Endothelial cell of umbilical vein (primary cell): ENCODE measurements around the gene DOP1B. TPM values are rescaled to one million over a fixed set of nuclear protein-coding genes. Genes with fewer than 3 reads are reported as not detected.

Source experiments
- BruUV-seq: library from RNA; stranded (reverse); fragments of 400-500 nt; replicated peaks from 2 replicates; lab custom pipeline; 2021; lab: Mats Ljungman, UMichigan
- CTCF ChIA-PET: fragments of 300-600, 350-600 bp; sonication (Branson Sonifier 250); formaldehyde crosslinking; loops from one replicate; lab custom pipeline; 2021; ENCODE audit warnings: antibody characterized with exemption, inconsistent platforms; lab: Charles Lee
- POLR2A ChIA-PET: fragments of 300-600, 350-600 bp; sonication (Branson Sonifier 250); formaldehyde crosslinking; loops from one replicate; lab custom pipeline; 2021; ENCODE audit warnings: antibody characterized with exemption, inconsistent platforms; lab: Charles Lee
- DNase-seq: peaks from one replicate; pipeline ENCODE4 v3.0.0-alpha.2; 2011; ENCODE audit warnings: low read depth, low spot score
- FAIRE-seq: peaks from 2 replicates; lab custom pipeline; 2011; peaks lifted over from hg19 to GRCh38; lab: Jason Lieb, UNC
- H2AFZ ChIP-seq: 2 replicates; pipeline ENCODE4 v1.6.0; 2012; ENCODE audit warnings: low read depth, low read length, control low read depth, inconsistent platforms
- H3K27ac ChIP-seq: 2 replicates; pipeline ENCODE4 v1.5.1; 2011; ENCODE audit warnings: low read depth, mild to moderate bottlenecking, control low read depth, low read length, moderate library complexity; ENCODE audit not compliant: insufficient read depth
- H3K27me3 ChIP-seq, 2 experiments: 2 replicates each; pipeline versions ENCODE4 v1.6.0 to v1.6.1; 2011; ENCODE audit warnings: low read length in 2 of 2, mixed read lengths in 1 of 2; ENCODE audit not compliant: control insufficient read depth in 2 of 2, insufficient read depth in 2 of 2
- H3K36me3 ChIP-seq, 2 experiments: 2 replicates in 1 of 2; 3 replicates in 1 of 2; pipeline ENCODE4 v1.5.1; 2011; ENCODE audit warnings: low read length in 2 of 2, mild to moderate bottlenecking in 1 of 2, moderate library complexity in 1 of 2; ENCODE audit not compliant: control insufficient read depth in 2 of 2, insufficient read depth in 2 of 2; ENCODE audit errors: extremely low read depth in 1 of 2
- H3K4me1 ChIP-seq: 3 replicates; pipeline ENCODE4 v1.5.1; 2011; ENCODE audit warnings: mild to moderate bottlenecking, low read length; ENCODE audit not compliant: control insufficient read depth, insufficient read depth; ENCODE audit errors: extremely low read depth
- H3K4me2 ChIP-seq: 2 replicates; pipeline ENCODE4 v1.6.1; 2011; ENCODE audit warnings: low read length, control low read depth, mixed read lengths; ENCODE audit not compliant: insufficient read depth
- H3K4me3 ChIP-seq, 3 experiments: fragments of 200-600 bp in 1 of 3; sonication (generic), shearing (Covaris generic) in 1 of 3; replicated peaks in 1 of 3; 2 replicates each; pipeline ENCODE4 v1.5.1; 2011 to 2016; ENCODE audit warnings: control low read depth in 3 of 3, low read length in 3 of 3, mild to moderate bottlenecking in 2 of 3, inconsistent platforms in 1 of 3, low read depth in 1 of 3, moderate library complexity in 1 of 3; ENCODE audit not compliant: insufficient read depth in 1 of 3
- H3K79me2 ChIP-seq: 2 replicates; pipeline ENCODE4 v1.6.0; 2012; ENCODE audit warnings: low read length, inconsistent platforms; ENCODE audit not compliant: control insufficient read depth, insufficient read depth
- H3K9ac ChIP-seq: replicated peaks from 2 replicates; pipeline ENCODE3; 2011; ENCODE audit warnings: low read length, control low read depth; ENCODE audit not compliant: insufficient read depth; ENCODE audit errors: extremely low read depth
- H3K9me1 ChIP-seq: replicated peaks from 3 replicates; pipeline ENCODE4 v1.6.0; 2011; ENCODE audit warnings: mild to moderate bottlenecking, low read length; ENCODE audit not compliant: control insufficient read depth, insufficient read depth; ENCODE audit errors: extremely low read depth
- H3K9me3 ChIP-seq: replicated peaks from 2 replicates; pipeline ENCODE4 v1.5.1; 2012; ENCODE audit warnings: low read length, inconsistent platforms; ENCODE audit not compliant: control insufficient read depth, insufficient read depth
- H4K20me1 ChIP-seq: replicated peaks from 2 replicates; pipeline ENCODE3; 2011; ENCODE audit warnings: mild to moderate bottlenecking, low read length; ENCODE audit not compliant: control insufficient read depth, insufficient read depth; ENCODE audit errors: extremely low read depth
- EZH2 ChIP-seq: IDR thresholded peaks from 2 replicates; pipeline ENCODE4 v1.6.1; 2012; ENCODE audit warnings: borderline replicate concordance, low read depth, mild to moderate bottlenecking, moderate library complexity, low read length, inconsistent platforms; ENCODE audit not compliant: severe bottlenecking
- FOS ChIP-seq: IDR thresholded peaks from 2 replicates; pipeline ENCODE4 v1.6.1; 2011; ENCODE audit warnings: mild to moderate bottlenecking, low read length, moderate library complexity, borderline replicate concordance; ENCODE audit not compliant: insufficient read depth
- GATA2 ChIP-seq: IDR thresholded peaks from 2 replicates; pipeline ENCODE4 v1.7.0; 2011; ENCODE audit warnings: low read depth, mild to moderate bottlenecking, moderate library complexity, mixed read lengths, low read length; ENCODE audit not compliant: insufficient read length, insufficient read depth
- JUN ChIP-seq: IDR thresholded peaks from 2 replicates; pipeline ENCODE4 v1.6.1; 2011; ENCODE audit warnings: borderline replicate concordance, low read depth; ENCODE audit not compliant: insufficient read length, insufficient read depth
- MAX ChIP-seq: IDR thresholded peaks from 2 replicates; pipeline ENCODE4 v1.6.1; 2011; ENCODE audit not compliant: insufficient read depth, insufficient read length
- MYC ChIP-seq: IDR thresholded peaks from one replicate; pipeline ENCODE4 v1.6.1; 2011; ENCODE audit warnings: mild to moderate bottlenecking, low read depth, low read length
- POLR2A ChIP-seq: IDR thresholded peaks from 2 replicates; pipeline ENCODE4 v1.6.1; 2012; ENCODE audit warnings: low read depth, mild to moderate bottlenecking, control low read depth, low read length
- POLR2AphosphoS5 ChIP-seq: IDR thresholded peaks from 2 replicates; pipeline ENCODE4 v1.6.1; 2012; ENCODE audit warnings: low read depth, mild to moderate bottlenecking, control low read depth, low read length, moderate library complexity; ENCODE audit not compliant: insufficient read depth
- dilution Hi-C: fragments of 300-500 bp; cut with MboI; formaldehyde crosslinking; loops from one replicate; pipeline ENCODE4 v1.15.0; 2019; ENCODE audit warnings: low sequenced_read_pairs; ENCODE audit not compliant: extremely low pct_ligation_motif_present
- intact Hi-C: fragments of 100-400 bp; cut with micrococcal nuclease; formaldehyde crosslinking; loops from one replicate; pipeline ENCODE4 v1.10.0; 2022
- polyA plus RNA-seq, 4 experiments: library from polyadenylated mRNA; depleted of rRNA in 3 of 4; stranded (reverse) in 3 of 4; unstranded in 1 of 4; fragments of >200 nt; gene quantifications; 2 replicates each; pipeline versions ENCODE4 v1.2.1 to v1.2.3, GENCODE V29; 2011 to 2012; ENCODE audit warnings: missing spikeins in 1 of 4
- total RNA-seq: library from RNA; stranded (reverse); gene quantifications from 2 replicates; pipeline ENCODE4 v1.2.3, GENCODE V29; 2021
- TF ChIP-seq, protein P1 (sequence below), 2 donors: IDR thresholded peaks; 1 replicate in 1 of 2; 2 replicates in 1 of 2; pipeline ENCODE4 v1.5.1; 2011; ENCODE audit warnings: low read length in 2 of 2, mild to moderate bottlenecking in 2 of 2, moderate library complexity in 2 of 2, control low read depth in 1 of 2, inconsistent platforms in 1 of 2, low read depth in 1 of 2; ENCODE audit not compliant: insufficient read depth in 1 of 2; ENCODE audit errors: extremely low read depth in 1 of 2

The DOP1B gene
- total and polyA plus RNA-seq, 2 donors (not counting 3 experiments of a cell fraction or from before 2014, with no cell fraction given): 3.7 to 9.9 TPM

DNA sequence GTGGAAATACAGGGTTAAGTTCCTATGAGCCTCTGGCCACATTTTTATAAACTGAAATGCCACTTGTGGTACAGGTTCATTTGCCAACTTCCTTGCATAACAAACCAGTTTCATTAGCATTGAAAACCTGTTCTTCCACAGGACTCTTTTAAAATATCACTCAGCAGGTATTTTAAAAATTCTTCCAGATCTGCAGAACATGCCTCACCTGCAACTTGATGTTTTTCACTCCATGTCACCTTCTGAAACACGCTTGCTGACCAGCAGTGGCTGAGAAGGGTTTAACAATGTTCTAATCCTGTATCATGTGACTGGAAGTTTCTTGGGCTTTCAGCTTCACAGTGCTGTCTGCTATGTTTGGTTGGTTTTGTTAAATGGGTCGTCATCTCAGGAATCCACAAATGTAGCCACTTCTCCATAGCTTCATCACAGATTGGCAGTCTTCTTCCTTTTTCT lies 39.3 kb upstream of the DOP1B start:
- H3K4me2 ChIP-seq: no peak overlapping the region
- H3K36me3 ChIP-seq: no peaks in the 10 kb centered on the region
- intact Hi-C loops (no loop called here), dilution Hi-C loops (no loop called here)
- no peak overlapping the region for H2AFZ ChIP-seq
- DNase-seq (no peak), FAIRE-seq (no peak)
- H3K4me3 ChIP-seq: no peak overlapping the region
- H3K27me3 ChIP-seq: peaks cover 0 to 4% of the 10 kb centered on the region in 2 experiments
- BruUV-seq: no TSS peak
- no peaks in the 10 kb centered on the region for H3K4me1 ChIP-seq
- POLR2A ChIA-PET: no interaction called here
- TF ChIP-seq FOS (no peak), GATA2 (no peak), JUN (no peak), POLR2A (no peak), EZH2 (no peak), MYC (no peak), POLR2AphosphoS5 (no peak), MAX (no peak)
- TF ChIP-seq, protein P1, sequence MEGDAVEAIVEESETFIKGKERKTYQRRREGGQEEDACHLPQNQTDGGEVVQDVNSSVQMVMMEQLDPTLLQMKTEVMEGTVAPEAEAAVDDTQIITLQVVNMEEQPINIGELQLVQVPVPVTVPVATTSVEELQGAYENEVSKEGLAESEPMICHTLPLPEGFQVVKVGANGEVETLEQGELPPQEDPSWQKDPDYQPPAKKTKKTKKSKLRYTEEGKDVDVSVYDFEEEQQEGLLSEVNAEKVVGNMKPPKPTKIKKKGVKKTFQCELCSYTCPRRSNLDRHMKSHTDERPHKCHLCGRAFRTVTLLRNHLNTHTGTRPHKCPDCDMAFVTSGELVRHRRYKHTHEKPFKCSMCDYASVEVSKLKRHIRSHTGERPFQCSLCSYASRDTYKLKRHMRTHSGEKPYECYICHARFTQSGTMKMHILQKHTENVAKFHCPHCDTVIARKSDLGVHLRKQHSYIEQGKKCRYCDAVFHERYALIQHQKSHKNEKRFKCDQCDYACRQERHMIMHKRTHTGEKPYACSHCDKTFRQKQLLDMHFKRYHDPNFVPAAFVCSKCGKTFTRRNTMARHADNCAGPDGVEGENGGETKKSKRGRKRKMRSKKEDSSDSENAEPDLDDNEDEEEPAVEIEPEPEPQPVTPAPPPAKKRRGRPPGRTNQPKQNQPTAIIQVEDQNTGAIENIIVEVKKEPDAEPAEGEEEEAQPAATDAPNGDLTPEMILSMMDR (IDR thresholded peaks at IDR 0.05; ENCODE audit: extremely low read depth in 1 of 2, insufficient read depth in 1 of 2, low read depth in 1 of 2, low read length in 2 of 2): no peak
- H3K9ac ChIP-seq: no peak overlapping the region
- CTCF ChIA-PET: no interaction called here
- no peaks in the 10 kb centered on the region for H3K79me2 ChIP-seq
- no peaks in the 10 kb centered on the region for H4K20me1 ChIP-seq
- H3K9me3 ChIP-seq: no peaks in the 10 kb centered on the region
- no peaks in the 10 kb centered on the region for H3K9me1 ChIP-seq
- no peak overlapping the region for H3K27ac ChIP-seq
